GM18951 (cell line): ENCODE measurements around the gene PGD.

Experiments
- POLR2A ChIP-seq: IDR thresholded peaks from 4 replicates; pipeline ENCODE4 v1.6.1; 2011; ENCODE audit warnings: mild to moderate bottlenecking; ENCODE audit not compliant: insufficient read length, insufficient read depth; ENCODE audit errors: extremely low read depth
- in situ Hi-C: fragments of 300-500 bp; cut with MboI; formaldehyde crosslinking; loops from one replicate; pipeline ENCODE4 v1.12.0; 2022; ENCODE audit warnings: low sequenced_read_pairs, mixed read lengths, inconsistent platforms; ENCODE audit not compliant: unreplicated experiment

Gene PGD

DNA sequence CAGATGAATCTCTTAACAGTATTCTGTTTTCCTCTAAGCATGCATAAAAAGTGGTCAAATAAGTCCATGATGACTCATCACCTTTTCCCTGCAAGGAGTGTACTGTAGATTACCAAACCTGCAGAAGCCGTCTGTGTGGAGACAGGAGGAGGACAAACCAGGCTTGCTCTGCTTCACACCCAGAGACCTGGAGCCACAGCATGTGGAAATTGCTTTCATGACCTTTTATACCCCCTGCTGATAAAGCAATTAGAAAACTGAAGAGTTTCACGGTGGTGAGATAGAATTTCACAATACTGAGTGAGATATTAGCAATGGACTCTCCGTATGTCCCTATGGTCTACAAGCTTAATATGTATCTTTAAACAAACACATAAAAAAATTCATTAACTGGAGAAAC, 60.3 kb downstream of the PGD start:
- in situ Hi-C loops, result no loop called here
- TF ChIP-seq POLR2A, result no peak

DNA sequence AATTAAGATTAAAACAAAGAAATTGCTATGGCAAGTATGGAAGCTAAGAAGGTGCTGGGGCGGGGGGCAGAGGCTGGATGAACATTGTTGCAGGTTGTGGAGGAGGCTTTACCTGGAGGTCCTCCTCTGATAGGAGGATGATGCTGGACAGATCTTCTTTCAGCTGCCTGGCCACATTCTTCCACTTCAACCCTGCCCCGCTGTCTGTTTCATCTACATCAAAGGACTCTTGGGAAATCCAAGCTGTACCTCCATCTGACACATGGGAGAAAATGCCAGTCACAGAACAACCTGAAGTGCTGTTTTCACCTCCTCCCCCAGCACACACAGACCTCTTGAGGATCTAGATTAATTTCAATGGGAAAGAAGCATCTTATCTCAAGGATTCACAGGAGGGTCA, 68.2 kb downstream of the PGD start:
- in situ Hi-C loops, result no loop called here
- TF ChIP-seq POLR2A, result no peak

DNA sequence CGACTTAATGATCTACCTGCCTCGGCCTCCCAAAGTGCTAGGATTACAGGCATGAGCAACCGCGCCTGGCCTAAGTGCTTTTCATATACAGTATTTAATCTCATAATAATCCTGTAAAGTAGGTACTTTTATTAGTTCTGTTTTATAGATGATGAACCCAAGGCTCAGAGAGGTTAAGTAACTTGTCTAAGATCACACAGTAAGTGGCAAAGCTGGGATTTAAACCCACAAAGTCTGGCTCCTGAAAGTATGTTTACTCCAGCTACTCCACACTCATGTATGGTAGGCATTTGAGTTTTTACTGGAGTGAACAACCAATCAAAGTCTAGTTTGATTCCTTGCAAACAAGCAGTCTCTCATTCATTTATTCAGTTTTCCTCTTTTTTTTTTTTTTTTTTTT, 71.2 kb downstream of the PGD start:
- in situ Hi-C loops, result no loop called here
- TF ChIP-seq POLR2A, result no peak
